HTERT RPE-1 (cell line): ENCODE data around the gene TSPAN9.

ENCODE experiments used
- in situ Hi-C: fragments of 300-500 bp; cut with MboI; formaldehyde crosslinking; loops from 4 replicates; pipeline ENCODE4 v1.14.3; 2020; ENCODE audit warnings: low sequenced_read_pairs

Gene TSPAN9

DNA sequence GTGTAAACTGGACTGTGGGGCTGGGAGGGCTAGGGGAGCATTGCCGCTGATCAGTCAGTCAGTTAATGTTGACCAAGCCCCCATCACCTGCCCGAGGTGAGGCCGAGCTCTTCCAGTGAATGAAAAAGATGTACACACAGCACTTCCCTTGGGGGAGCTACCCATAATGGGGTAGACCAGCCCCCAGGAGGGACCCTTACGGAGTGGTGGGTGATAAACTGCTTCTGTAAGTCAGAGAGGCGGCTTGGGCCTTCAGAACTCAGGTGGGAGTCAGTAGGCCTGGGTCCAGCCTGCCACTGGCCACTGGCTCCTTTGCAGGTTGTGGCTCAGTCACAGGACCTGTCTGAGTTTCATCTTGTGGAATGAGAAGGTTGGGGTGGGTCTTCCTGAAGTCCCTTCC is 43.5 kb downstream of the TSPAN9 start:
- in situ Hi-C loops = no loop called here

DNA sequence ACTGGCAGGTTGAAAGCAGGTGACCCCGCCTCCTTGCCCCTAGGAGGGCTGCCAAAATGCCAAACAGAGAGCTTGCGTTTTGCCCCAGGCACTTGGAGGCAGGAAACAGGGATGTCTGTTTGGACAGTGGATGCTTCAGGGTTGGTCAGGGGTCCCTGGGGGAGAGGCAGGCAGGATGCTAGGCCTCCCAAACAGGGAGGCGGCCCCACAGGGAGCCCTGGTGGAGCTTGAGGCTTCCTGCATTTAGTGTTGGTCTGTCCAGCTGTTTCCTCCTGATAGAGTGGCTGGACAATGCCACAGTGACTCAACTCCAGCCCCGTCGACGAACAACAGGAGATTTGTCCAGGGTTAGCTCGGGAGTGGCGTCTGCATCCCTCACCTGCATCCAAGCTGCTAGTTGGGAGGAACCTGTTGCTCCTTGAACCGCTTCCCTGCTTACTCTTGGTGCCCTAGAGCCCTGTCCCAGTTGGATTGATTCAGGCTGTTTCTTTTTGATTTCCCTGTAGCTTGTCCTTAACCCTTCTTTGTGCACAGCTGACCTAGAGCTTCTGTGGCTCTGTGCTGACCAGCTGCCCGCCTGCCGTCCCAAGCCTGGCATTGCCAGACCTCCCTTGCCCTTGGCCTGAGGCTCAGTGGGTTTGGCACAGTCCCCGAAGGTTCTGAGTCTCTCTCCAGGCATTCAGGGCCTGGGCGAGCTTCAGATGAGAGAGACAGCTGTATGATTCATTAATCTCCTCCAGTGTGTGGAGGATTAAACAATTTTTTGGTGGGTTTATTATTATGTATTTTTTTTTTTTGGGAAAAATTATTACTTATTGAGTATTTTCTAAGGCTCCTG is 45.9 kb downstream of the TSPAN9 start:
- in situ Hi-C loops = no loop called here

DNA sequence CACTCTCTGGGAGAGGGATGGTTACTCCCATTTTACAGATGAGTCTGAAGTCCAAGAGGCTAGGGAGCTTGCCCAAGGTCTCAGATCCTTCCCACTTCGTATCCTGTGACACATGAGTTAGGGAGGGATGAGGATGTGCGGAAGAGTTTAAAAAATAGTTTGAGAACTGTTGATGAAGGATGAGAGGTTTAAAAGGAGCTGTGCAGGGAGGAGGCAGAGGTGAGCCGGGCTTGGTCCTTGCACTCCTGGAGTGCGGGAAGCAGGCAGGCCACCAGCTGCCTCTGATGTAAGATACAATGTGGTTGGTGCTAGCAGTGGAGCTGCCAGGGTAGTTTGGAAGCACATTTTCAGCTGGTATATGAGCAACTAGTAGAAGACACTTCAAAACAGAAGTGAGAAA is 46.5 kb downstream of the TSPAN9 start:
- in situ Hi-C loops = no loop called here

GRCh38 chr12:3124917-3125316 is 47.7 kb downstream of the TSPAN9 start:
- in situ Hi-C loops = no loop called here

DNA sequence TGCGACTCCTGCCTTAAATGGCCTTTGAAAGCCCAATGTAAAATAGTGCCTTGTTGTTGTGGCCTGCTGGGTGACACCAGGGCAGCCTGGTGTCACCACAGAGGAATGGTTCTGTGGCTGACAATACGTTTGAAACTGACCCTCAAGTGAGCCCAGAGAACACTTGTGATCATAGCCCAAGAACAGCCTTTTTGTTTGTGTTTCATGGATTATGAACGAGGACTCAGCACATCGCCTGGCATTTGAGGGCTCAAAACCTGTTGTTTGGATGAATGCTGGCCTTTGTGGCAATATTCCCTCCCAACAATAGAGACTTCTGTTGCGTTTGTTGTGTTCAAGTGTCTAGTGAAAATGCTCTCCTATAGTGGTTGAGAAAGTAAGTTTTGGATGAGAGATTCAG is 48.5 kb downstream of the TSPAN9 start:
- in situ Hi-C loops = no loop called here

DNA sequence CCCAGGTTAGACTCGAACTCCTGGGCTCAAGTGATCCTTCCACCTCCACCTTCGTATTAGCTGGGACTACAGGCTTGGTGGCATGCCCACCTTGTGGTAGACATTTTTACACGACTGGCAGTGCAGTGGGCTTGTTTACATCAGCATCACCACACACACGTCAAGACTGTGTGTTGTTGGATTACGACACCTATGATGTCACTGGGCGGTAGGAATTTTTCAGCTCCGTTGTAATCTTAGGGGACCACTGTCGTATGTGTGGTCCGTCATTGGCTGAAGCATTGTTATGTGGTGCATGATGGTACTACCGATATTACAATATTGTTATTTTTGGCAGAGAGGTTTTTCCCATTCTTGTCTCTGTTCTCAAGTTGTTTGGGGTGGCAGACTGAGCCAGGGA is 50.7 kb downstream of the TSPAN9 start:
- in situ Hi-C loops = no loop called here

GRCh38 chr12:3128498-3129293 is 51.5 kb downstream of the TSPAN9 start:
- in situ Hi-C loops = no loop called here

- in situ Hi-C loops = no loop called here
Measured at GRCh38 chr12:3129301-3130056, 52.3 kb downstream of the TSPAN9 start.

DNA sequence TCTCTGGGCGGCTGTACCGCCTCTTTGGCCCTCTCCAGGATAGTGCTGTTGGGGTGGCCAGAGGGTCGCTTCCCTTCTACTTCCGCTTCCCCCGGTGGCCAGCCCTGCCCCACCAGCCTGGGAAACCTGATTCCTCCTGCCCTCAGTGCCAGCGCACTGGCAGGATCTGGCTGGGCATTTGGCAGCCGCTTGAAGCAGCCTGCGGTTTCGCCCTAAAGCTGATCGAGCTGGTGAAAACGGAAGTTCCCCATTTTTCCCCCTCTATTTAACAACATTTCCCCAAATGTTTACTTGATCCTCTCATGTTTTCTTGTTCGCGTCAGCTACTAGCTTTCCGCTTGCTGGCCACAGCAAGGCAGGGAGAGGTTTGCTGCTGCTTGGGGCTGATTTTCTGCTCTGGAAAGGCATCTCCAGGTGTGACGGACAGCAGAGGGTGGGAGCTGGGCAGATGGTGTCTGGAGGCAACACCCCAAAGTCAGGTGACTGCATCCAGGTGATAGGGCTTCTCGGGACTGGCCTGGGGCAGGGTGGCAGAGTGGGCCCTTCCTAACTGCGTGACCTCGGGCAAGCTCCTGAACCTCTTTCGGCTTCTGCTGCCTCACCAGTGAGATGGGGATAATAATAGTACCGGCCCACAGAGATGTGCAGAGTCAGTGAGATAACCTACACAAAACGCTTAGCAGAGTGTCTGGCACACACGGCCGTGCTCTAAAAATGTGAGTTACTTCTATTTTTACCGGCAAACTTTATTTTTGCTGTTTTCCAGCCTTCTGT is 53.1 kb downstream of the TSPAN9 start:
- in situ Hi-C loops = no loop called here

DNA sequence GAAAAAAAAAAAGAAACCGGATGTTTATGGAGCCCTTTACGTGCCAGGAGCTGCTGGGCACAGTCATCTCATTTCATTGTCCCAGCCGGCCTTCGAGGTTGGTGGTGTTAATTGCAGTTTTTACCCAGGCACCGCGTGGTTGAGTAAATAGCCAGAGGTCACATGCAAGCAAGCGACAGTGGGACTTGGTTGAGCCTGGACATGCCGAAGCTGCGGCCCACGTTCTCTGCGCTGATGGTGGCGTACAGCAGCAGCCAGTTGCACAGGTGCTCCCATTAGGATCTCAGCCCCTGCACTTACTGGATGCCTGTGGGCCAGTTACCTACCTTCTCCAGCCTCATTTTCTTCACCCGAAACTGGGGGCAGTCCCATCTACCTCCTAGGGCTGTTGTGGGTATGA is 54.0 kb downstream of the TSPAN9 start:
- in situ Hi-C loops = no loop called here

- in situ Hi-C loops = no loop called here
Measured at GRCh38 chr12:3132636-3133404, 55.6 kb downstream of the TSPAN9 start.

DNA sequence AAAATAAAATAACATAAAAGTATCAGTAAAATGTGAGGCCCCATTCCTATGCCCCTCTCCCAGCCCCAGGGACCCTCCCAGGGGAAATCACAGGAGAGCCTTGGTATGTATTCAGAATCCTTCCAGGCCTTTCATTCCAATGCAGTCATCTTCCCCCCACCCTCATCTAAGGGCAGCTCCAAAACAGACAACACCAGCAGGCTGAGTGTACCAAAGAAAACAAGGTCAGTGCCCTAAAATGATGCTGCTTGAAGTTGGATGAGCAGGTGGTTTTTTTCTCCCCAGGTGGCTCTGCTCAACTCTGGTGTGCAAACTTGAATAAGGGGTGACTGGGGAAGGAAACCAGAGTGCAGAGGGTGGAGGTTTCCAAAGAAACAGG is 56.2 kb downstream of the TSPAN9 start:
- in situ Hi-C loops = no loop called here

DNA sequence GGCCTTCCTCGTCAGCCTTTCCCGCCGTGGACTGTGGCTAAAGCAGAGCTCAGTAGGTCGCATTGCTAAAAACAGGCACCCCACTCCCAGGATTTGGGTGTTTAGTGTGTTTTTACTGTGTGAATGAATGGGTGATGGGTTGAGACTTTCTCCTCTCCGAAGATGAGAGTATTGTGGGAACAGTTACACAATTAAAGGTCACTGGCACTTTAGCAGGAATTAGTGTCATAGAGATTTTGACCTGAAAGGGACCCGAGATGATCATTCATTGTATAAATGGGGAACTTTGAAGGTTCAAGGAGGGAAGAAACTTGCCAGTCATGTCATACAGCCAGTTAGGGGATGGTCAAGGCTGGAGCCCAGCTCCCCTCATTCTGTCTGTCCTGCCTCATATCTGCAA is 56.9 kb downstream of the TSPAN9 start:
- in situ Hi-C loops = no loop called here

- in situ Hi-C loops = no loop called here
Measured at GRCh38 chr12:3134526-3135135, 57.5 kb downstream of the TSPAN9 start.

DNA sequence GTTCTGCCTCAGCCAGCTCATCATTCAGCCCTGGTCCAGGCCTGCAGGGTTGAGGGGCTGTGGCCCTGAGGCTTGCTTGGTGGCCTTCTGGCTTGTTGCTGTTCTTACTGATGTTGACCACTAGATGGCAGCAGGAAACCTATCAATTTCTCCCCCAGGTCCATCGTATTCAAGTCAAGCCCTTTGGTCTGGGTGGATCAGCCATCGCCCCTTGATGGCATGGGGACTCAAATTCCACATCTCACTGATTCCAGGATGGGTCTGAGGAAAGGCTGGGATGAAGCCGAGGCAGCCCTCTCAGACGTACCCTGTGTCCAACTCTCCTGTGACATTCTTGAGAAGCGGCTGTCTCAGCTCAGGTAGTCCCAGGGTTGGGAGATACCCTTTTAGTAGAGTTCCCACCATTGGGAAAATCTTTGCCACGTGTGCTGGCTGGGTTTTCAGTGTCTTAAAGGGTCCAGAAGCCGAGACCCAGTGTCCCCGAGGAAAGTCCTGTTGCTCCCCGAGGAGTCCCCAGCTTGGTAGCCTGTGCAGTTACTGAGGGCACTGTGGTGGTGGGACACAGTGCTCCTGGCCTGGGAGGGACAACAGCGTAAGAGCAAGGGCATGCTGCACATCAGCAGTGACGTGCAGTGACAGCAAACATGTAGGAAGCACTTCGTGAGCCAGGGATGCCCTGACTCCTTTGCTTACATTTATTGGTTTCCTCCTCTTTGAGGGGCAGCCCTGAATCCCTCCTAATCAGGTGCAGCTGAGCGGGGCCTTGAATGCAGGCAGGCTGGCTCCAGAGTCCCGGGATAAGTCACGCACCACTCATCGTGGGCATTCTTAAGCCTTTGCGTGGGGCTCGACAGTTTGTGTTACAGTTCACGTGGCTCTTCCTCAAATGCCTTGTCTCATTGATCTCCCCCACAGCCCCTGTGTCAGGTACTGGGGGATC is 58.6 kb downstream of the TSPAN9 start:
- in situ Hi-C loops = no loop called here

DNA sequence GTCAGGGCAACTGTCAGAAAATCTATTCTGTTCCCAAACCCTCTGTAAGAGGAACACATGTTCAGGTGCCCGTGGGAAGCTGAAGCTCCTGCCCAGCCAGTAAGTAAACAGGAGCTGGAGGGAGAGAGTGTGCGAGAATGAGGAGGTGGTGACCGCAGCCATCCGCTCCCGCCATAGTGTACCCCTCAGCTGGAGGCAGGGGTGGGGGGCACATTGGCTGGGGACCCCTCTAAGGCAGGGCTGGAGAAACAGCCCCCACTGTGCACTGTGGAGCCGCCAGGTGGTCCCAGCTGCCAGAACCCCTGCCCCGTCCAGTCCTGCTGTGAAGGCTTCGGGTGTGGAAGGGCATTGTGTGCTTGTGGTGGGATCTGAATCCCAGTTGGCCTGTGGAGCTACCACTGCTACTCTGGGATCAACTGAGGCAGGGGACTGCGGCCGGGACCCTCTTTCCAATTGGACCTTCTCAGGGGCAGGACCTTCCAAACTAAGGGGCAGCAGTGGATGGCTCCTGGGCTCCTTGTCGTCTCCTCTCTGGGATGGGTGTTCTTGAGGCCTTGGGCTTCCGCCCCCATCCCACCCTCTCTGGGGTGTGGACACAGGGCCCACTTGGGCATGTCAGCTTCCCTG is 59.6 kb downstream of the TSPAN9 start:
- in situ Hi-C loops = no loop called here

DNA sequence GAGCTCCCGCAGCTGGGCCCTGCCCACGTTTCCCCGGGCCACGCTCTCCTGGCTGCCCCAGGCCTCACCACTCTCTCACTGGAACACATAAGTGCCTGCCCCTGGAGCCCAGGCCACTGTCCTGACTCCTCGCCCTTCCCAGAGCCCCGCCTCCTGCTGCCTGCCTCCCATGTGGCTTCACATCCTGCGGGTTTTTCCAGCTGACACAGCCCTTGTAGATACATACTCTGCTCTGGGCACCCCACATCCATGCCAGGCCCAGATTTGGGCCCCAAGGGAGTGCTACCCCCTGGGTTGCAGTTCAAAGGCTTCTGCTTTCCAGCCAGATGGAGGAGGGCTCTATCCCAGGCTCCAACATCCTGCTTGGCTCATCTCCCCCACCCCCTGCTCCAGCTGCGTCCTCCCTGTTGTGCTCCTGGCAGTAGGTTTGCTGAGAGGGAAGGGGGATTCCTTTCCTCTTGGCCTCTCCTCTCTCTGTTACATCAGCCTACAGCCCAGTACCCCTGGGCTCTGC is 60.1 kb downstream of the TSPAN9 start:
- in situ Hi-C loops = no loop called here
